Anterior cingulate cortex (tissue), 58 donors: ENCODE measurements around the gene FOXI1.
A peak's percentile ranks its signal among the peaks of the same experiment; 100 is the strongest.

Source experiments
- DNase-seq, 58 donors: peaks; one replicate each; lab custom pipeline; 2025; lab: John Stamatoyannopoulos, UW

FOXI1 gene

GRCh38 chr5:170147051-170147752 is 41.5 kb downstream of the FOXI1 start:
- no peak for DNase-seq

- no peak for DNase-seq
Observed at GRCh38 chr5:170147753-170148264, 42.1 kb downstream of the FOXI1 start.

- DNase-seq, result peak in 1 of 58 donors; percentile 11
Observed at GRCh38 chr5:170148430-170149205, 42.9 kb downstream of the FOXI1 start.

- DNase-seq, result no peak
Observed at GRCh38 chr5:170149206-170149515, 43.5 kb downstream of the FOXI1 start.

GRCh38 chr5:170150713-170151096 is 45.0 kb downstream of the FOXI1 start:
- DNase-seq, result no peak

GRCh38 chr5:170151097-170151831 is 45.6 kb downstream of the FOXI1 start:
- peak in 2 of 58 donors; percentile 17 to 26 for DNase-seq

- no peak for DNase-seq
Observed at GRCh38 chr5:170152767-170153166, 47.1 kb downstream of the FOXI1 start.

- no peak for DNase-seq
Observed at GRCh38 chr5:170154297-170154696, 48.6 kb downstream of the FOXI1 start.

GRCh38 chr5:170154744-170155143 is 49.0 kb downstream of the FOXI1 start:
- DNase-seq, result no peak

- DNase-seq, result no peak
Observed at GRCh38 chr5:170155771-170156170, 50.1 kb downstream of the FOXI1 start.

GRCh38 chr5:170159101-170159698 is 53.5 kb downstream of the FOXI1 start:
- DNase-seq, result no peak
